ENCODE measurements around the gene CACHD1. TPM values are rescaled to one million over a fixed set of nuclear protein-coding genes. Genes with fewer than 3 reads are reported as not detected.

CACHD1 gene
- total and polyA plus RNA-seq, 5 donors from 2014 or later: 0.22 to 0.46 (median 0.27) TPM; not detected in 1

DNA sequence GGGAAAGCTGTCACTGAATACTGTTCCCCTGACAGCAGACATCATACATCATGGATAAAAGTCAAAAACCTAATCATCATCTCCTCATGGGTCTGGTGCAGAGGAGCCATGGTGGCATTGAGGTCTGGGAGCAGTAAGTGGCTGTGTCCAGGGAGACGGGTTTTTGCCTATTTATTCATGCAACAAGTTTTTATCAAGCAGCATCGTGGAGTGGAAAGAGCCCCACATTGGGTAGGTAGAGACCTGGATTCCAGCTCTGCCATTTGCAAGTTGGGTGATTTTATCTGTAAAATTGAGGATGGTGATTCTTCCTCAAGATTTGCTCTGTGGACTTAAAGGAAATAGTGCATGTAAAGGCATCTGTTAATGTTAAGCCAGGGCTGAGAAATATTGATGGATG, 4.2 kb downstream of the CACHD1 start:
- Histone ChIP-seq H3K27me3 (ENCODE audit: control insufficient read depth, insufficient read depth, low read length) (peaks cover 20% of the 10 kb centered on the region), H3K4me1 (ENCODE audit: control insufficient read depth, insufficient read depth, low read length, poor library complexity, severe bottlenecking) (peaks cover 10% of the 10 kb centered on the region), H3K27ac (ENCODE audit: insufficient read depth, low read length, poor library complexity, severe bottlenecking) (no peak overlapping the region), H3K4me3 (ENCODE audit: low read depth, low read length) (no peak overlapping the region), H3K9me3 (ENCODE audit: control insufficient read depth in 2 of 2, low read length in 2 of 2) (no peaks in the 10 kb centered on the region), H3K36me3 (ENCODE audit: control insufficient read depth, insufficient read depth, low read length) (no peaks in the 10 kb centered on the region)
- Mint-ChIP-seq H3K36me3 (peaks cover 3% of the 10 kb centered on the region), H3K27me3 (peaks cover 44% of the 10 kb centered on the region), H3K9me3 (no peaks in the 10 kb centered on the region), H3K4me3 (no peak overlapping the region), H3K4me1 (peaks cover 0 to 13% (median 3%) of the 10 kb centered on the region in 4 donors), H3K27ac (no peak overlapping the region)
- ATAC-seq (ENCODE audit: low read depth in 2 of 2): no peak
- no peak for DNase-seq

DNA sequence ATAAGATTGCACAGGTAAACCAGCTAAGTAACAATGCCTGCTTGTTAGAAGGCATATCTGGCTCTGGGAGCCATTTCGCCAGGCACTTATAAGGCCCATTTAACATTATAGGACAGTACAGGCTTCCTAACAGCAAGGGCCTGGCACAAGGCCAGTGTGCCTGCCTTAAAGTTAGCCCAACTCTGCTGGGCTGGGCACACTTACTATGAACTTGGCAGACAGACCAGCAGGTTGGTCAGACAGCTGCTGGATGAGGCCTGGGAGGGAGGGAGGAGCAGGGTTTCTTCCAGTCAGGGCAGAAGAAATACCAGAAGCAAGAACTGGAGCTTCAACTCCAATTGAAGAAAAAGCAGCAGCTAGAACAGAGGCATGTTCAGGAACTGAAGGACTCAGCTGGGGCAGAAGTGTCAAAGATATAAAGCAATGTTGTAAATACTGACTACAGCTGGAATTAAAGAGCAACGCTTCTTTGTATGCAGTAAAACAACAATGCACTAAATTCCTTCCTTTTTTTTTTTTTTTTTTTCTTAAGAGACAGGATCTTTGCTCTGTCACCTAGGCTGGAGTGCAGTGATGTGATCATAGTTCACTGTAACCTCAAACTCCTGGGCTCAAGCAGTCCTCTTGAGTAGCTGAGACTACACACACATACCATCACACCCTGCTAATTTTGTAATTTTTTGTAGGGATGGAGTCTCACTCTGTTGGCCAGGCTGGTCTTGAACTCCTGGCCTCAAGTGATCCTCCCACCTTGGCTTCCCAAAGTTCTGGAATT, 4.9 kb downstream of the CACHD1 start:
- no peak for ATAC-seq (ENCODE audit: low read depth in 2 of 2)
- peaks cover 38% of the 10 kb centered on the region for H3K27me3 Mint-ChIP-seq
- H3K4me3 ChIP-seq (ENCODE audit: low read depth, low read length): no peak overlapping the region
- peaks cover 6% of the 10 kb centered on the region for H3K4me1 ChIP-seq (ENCODE audit: control insufficient read depth, insufficient read depth, low read length, poor library complexity, severe bottlenecking)
- H3K27ac Mint-ChIP-seq: no peak overlapping the region
- no peak for DNase-seq
- H3K36me3 Mint-ChIP-seq: peaks cover 3% of the 10 kb centered on the region
- peaks cover 18% of the 10 kb centered on the region for H3K27me3 ChIP-seq (ENCODE audit: control insufficient read depth, insufficient read depth, low read length)
- H3K9me3 ChIP-seq (ENCODE audit: control insufficient read depth in 2 of 2, low read length in 2 of 2): no peaks in the 10 kb centered on the region
- no peaks in the 10 kb centered on the region for H3K36me3 ChIP-seq (ENCODE audit: control insufficient read depth, insufficient read depth, low read length)
- peaks cover 0 to 8% (median 3%) of the 10 kb centered on the region in 4 donors for H3K4me1 Mint-ChIP-seq
- H3K4me3 Mint-ChIP-seq: no peak overlapping the region
- no peaks in the 10 kb centered on the region for H3K9me3 Mint-ChIP-seq
- H3K27ac ChIP-seq (ENCODE audit: insufficient read depth, low read length, poor library complexity, severe bottlenecking): no peak overlapping the region

DNA sequence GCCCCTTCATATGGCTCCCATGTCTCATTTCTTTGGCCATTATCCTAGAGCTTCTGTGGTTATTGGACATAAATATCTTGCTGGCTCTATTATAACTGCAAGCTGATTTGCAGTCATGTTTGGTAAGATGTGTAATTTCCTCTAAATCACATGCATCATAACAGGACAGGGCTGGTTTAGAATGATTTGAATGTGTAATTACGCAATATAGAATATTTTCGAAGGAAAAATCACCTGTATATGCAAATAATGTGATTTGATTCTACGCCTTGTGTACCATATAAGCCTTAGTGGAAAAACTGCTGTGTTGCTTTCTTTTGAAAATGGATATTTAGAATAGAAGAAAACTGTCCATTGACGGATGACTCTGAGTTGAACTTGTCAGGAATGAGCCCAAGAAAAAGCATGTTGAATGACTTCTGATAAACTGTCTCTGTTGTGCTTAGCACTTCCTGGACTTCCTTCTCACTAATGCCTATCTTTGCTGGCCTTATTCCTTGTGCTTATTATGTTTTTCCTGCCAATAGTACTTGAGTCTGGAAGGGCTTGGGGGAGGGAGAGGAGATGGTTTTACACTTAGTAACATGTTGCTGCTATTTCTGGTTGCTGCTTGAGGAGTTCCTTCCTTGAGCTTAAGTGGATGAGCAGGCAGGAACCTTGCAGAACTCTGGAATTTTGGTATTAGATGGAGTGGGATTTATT, 6.5 kb downstream of the CACHD1 start:
- Histone ChIP-seq H3K36me3 (ENCODE audit: control insufficient read depth, insufficient read depth, low read length) (no peaks in the 10 kb centered on the region), H3K27me3 (ENCODE audit: control insufficient read depth, insufficient read depth, low read length) (peaks cover 15% of the 10 kb centered on the region), H3K9me3 (ENCODE audit: control insufficient read depth in 2 of 2, low read length in 2 of 2) (no peaks in the 10 kb centered on the region), H3K27ac (ENCODE audit: insufficient read depth, low read length, poor library complexity, severe bottlenecking) (no peak overlapping the region), H3K4me3 (ENCODE audit: low read depth, low read length) (no peak overlapping the region), H3K4me1 (ENCODE audit: control insufficient read depth, insufficient read depth, low read length, poor library complexity, severe bottlenecking) (no peaks in the 10 kb centered on the region)
- Mint-ChIP-seq H3K27ac (no peak overlapping the region), H3K4me1 (peaks cover 0 to 3% (median under 1%) of the 10 kb centered on the region in 4 donors), H3K9me3 (no peaks in the 10 kb centered on the region), H3K4me3 (no peak overlapping the region), H3K27me3 (peaks cover 31% of the 10 kb centered on the region), H3K36me3 (peaks cover 3% of the 10 kb centered on the region)
- ATAC-seq (ENCODE audit: low read depth in 2 of 2) (no peak), DNase-seq (no peak)

DNA sequence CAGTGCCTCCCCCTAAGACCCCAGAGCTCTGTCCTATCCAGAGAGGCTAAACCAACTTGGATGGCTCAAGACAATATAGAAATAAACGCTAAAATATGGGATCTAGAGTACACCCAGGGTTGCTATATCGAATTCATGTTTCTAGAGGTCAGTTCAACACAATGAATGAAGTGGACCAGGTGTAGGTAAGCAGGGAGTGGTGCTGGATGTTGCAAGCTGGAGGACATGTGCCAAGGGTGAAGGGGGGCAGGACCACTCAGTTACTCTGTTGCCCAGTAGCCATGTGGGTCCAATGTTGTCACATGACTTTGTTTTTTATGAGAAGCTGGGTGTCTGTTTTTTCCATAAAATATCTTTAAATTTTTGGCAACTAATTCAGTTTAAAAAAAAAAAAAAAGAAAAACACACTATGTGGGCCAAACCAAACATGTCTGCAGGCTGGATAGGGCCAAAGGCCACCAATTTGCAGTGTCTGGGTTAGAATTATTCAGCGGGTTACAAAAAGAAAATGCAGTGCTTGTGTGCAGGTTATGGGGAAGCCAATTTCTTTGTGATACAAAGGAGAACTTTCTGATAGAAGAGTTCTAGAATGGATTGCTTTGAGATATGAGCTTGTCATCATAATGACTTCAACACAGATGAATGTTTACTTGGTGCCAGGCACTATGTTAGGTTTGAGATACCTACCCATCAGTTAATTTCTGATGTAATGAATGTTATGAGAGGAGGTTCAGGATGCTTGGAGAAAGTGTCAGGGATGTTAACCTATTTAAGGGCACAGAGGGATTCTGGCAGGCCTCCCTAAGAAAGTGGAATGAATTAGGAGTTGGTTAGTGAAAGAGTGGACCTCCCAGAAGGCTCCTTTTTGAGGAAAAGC, 8.9 kb downstream of the CACHD1 start:
- Histone ChIP-seq H3K36me3 (ENCODE audit: control insufficient read depth, insufficient read depth, low read length) (no peaks in the 10 kb centered on the region), H3K4me1 (ENCODE audit: control insufficient read depth, insufficient read depth, low read length, poor library complexity, severe bottlenecking) (no peaks in the 10 kb centered on the region), H3K4me3 (ENCODE audit: low read depth, low read length) (no peak overlapping the region), H3K9me3 (ENCODE audit: control insufficient read depth in 2 of 2, low read length in 2 of 2) (no peaks in the 10 kb centered on the region), H3K27me3 (ENCODE audit: control insufficient read depth, insufficient read depth, low read length) (peaks cover 5% of the 10 kb centered on the region), H3K27ac (ENCODE audit: insufficient read depth, low read length, poor library complexity, severe bottlenecking) (no peak overlapping the region)
- no peaks in the 10 kb centered on the region for H3K9me3 Mint-ChIP-seq
- peak overlapping the region in 1 of 4 donors; percentile 5 for H3K4me3 Mint-ChIP-seq
- H3K36me3 Mint-ChIP-seq: peaks cover 2% of the 10 kb centered on the region
- no peak for ATAC-seq (ENCODE audit: low read depth in 2 of 2)
- no peaks in the 10 kb centered on the region for H3K4me1 Mint-ChIP-seq
- no peak overlapping the region for H3K27ac Mint-ChIP-seq
- no peak for DNase-seq
- H3K27me3 Mint-ChIP-seq: peaks cover 14% of the 10 kb centered on the region

DNA sequence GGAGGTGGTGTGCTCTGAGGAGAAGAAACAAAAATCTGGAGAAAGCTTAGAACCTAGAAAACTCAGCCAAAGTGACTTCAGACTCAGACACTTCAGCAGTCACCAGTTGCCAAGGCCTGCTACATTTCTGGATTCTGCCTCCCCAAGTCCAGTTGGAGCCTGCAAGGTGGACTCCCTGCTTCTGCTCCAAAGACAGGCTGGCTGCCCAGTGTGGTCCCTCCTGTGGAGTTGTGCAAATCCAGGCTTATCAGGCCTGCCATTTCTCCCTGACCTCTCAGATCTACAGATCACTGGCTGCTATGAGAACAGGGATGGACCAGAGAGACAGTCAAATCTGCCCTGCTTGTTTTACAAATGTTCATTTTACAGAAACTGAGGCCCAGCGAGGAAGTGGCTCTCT, 9.9 kb downstream of the CACHD1 start:
- no peak for ATAC-seq (ENCODE audit: low read depth in 2 of 2)
- H3K36me3 Mint-ChIP-seq: peaks cover 3% of the 10 kb centered on the region

DNA sequence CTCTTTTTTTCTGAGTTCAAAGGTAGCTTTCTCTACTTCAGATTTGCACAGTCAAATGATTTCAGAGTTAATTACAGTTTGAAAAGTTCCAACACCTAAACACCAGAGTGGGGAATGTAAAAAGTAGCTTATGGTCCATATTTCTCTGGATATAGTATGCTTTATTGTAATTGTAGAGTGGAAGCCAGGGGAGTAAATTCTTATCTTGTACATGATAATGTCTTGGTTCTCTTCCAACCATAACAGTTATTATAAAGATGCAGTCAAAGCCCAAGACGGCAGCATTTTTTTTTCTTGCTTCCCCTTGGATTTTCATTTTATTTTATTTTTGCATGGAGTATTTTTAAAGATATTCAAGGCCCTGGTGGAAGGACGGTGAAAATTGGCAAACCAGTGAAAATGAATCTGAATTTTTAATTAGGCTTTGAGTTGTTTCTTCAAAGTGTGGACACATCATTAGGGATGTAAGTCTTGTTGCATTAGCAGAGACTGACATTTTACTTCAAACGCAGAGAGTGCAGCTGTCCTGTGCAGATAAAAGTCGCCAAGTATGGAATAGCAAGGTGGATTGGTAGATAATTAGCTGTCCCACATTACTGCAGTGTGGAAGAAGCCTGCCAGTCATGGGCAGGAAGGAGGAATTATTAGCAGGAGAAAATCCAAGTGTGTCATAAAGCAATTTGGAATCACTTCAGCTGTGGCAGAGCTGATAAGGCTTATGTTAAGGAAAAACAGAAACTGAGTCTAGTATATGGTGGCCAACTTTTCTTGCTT, 11.3 kb downstream of the CACHD1 start:
- Histone ChIP-seq H3K4me1 (ENCODE audit: control insufficient read depth, insufficient read depth, low read length, poor library complexity, severe bottlenecking) (no peaks in the 10 kb centered on the region), H3K4me3 (ENCODE audit: low read depth, low read length) (no peak overlapping the region), H3K9me3 (ENCODE audit: control insufficient read depth in 2 of 2, low read length in 2 of 2) (no peaks in the 10 kb centered on the region), H3K27me3 (ENCODE audit: control insufficient read depth, insufficient read depth, low read length) (no peaks in the 10 kb centered on the region), H3K36me3 (ENCODE audit: control insufficient read depth, insufficient read depth, low read length) (no peaks in the 10 kb centered on the region), H3K27ac (ENCODE audit: insufficient read depth, low read length, poor library complexity, severe bottlenecking) (no peak overlapping the region)
- no peak overlapping the region for H3K27ac Mint-ChIP-seq
- H3K27me3 Mint-ChIP-seq: peaks cover 5% of the 10 kb centered on the region
- no peak overlapping the region for H3K4me3 Mint-ChIP-seq
- no peaks in the 10 kb centered on the region for H3K4me1 Mint-ChIP-seq
- H3K9me3 Mint-ChIP-seq: no peaks in the 10 kb centered on the region
- peaks cover 3% of the 10 kb centered on the region for H3K36me3 Mint-ChIP-seq
- no peak for ATAC-seq (ENCODE audit: low read depth in 2 of 2)
- DNase-seq: no peak

More for the DNA sequence above, 9.9 kb downstream of the CACHD1 start:
- H3K9me3 Mint-ChIP-seq: no peaks in the 10 kb centered on the region
- Histone ChIP-seq H3K36me3 (ENCODE audit: control insufficient read depth, insufficient read depth, low read length) (no peaks in the 10 kb centered on the region), H3K4me1 (ENCODE audit: control insufficient read depth, insufficient read depth, low read length, poor library complexity, severe bottlenecking) (no peaks in the 10 kb centered on the region), H3K27ac (ENCODE audit: insufficient read depth, low read length, poor library complexity, severe bottlenecking) (no peak overlapping the region), H3K4me3 (ENCODE audit: low read depth, low read length) (no peak overlapping the region), H3K27me3 (ENCODE audit: control insufficient read depth, insufficient read depth, low read length) (peaks cover under 1% of the 10 kb centered on the region), H3K9me3 (ENCODE audit: control insufficient read depth in 2 of 2, low read length in 2 of 2) (no peaks in the 10 kb centered on the region)
- H3K27ac Mint-ChIP-seq: no peak overlapping the region
- no peaks in the 10 kb centered on the region for H3K4me1 Mint-ChIP-seq
- DNase-seq: no peak
- no peak overlapping the region for H3K4me3 Mint-ChIP-seq
- H3K27me3 Mint-ChIP-seq: peaks cover 5% of the 10 kb centered on the region

DNA sequence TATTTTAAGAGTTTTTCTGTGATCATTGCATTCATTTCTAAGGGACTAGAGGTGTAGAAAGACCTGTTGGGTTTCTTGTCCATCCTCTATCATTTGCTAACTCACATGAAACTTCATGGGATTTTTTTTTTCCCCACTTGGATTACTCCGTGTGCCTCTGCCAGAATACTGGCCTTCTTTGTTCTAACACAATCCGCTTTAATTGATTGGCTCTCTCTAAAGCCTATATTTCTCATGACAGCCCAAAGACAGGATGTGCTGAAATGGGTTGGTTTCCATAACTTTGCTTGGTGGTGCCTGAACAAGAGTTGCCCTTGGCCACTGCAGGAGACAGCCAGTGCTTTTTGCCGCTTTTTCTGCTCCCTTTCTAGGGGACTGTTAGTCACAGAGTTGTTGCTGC, 12.2 kb downstream of the CACHD1 start:
- peaks cover 3% of the 10 kb centered on the region for H3K27me3 ChIP-seq (ENCODE audit: control insufficient read depth, insufficient read depth, low read length)
- no peaks in the 10 kb centered on the region for H3K9me3 ChIP-seq (ENCODE audit: control insufficient read depth in 2 of 2, low read length in 2 of 2)
- DNase-seq (no peak), ATAC-seq (ENCODE audit: low read depth in 2 of 2) (no peak)
- no peak overlapping the region for H3K27ac Mint-ChIP-seq
- H3K36me3 ChIP-seq (ENCODE audit: control insufficient read depth, insufficient read depth, low read length): no peaks in the 10 kb centered on the region
- H3K4me3 ChIP-seq (ENCODE audit: low read depth, low read length): no peak overlapping the region
- no peak overlapping the region for H3K4me3 Mint-ChIP-seq
- H3K4me1 ChIP-seq (ENCODE audit: control insufficient read depth, insufficient read depth, low read length, poor library complexity, severe bottlenecking): no peaks in the 10 kb centered on the region
- no peaks in the 10 kb centered on the region for H3K4me1 Mint-ChIP-seq
- H3K27me3 Mint-ChIP-seq: peaks cover 5% of the 10 kb centered on the region
- H3K36me3 Mint-ChIP-seq: peaks cover 3% of the 10 kb centered on the region
- H3K9me3 Mint-ChIP-seq: no peaks in the 10 kb centered on the region
- no peak overlapping the region for H3K27ac ChIP-seq (ENCODE audit: insufficient read depth, low read length, poor library complexity, severe bottlenecking)
